Neural crest cell (in vitro differentiated cells): ENCODE results near the gene KLF11. TPM values are rescaled to one million over a fixed set of nuclear protein-coding genes. Genes with fewer than 3 reads are reported as not detected.

Experiments used
- DNase-seq: peaks from one replicate; pipeline ENCODE4 v3.0.0; 2021; ENCODE audit warnings: low read depth, mixed read lengths, low spot score
- H3K27ac Mint-ChIP-seq: one replicate; pipeline ENCODE4 v1.8.0; 2021; ENCODE audit warnings: mild to moderate bottlenecking, mixed read lengths; ENCODE audit not compliant: unreplicated experiment
- H3K27me3 Mint-ChIP-seq: 2 replicates; pipeline ENCODE4 v1.8.0; 2021; ENCODE audit warnings: low read depth, mild to moderate bottlenecking, mixed read lengths
- H3K36me3 Mint-ChIP-seq: 2 replicates; pipeline ENCODE4 v1.8.0; 2021; ENCODE audit warnings: low read depth, mild to moderate bottlenecking, mixed read lengths
- H3K4me1 Mint-ChIP-seq: 2 replicates; pipeline ENCODE4 v1.8.0; 2021; ENCODE audit warnings: mixed read lengths
- H3K4me3 Mint-ChIP-seq: one replicate; pipeline ENCODE4 v1.8.0; 2021; ENCODE audit warnings: mild to moderate bottlenecking, mixed read lengths
- H3K9me3 Mint-ChIP-seq: 2 replicates; pipeline ENCODE4 v1.8.0; 2021; ENCODE audit warnings: mixed read lengths
- CTCF ChIP-seq: fragments of 200-600 bp; sonication (generic); conservative IDR thresholded peaks from 2 replicates; pipeline ENCODE4 v1.5.0; 2021; ENCODE audit warnings: antibody characterized with exemption, mild to moderate bottlenecking
- total RNA-seq: library from RNA; stranded (reverse); gene quantifications from 2 replicates; pipeline ENCODE4 v1.2.1, GENCODE V29; 2021

Gene KLF11
- total RNA-seq, 1 donor from 2014 or later: 8.2 TPM

DNA sequence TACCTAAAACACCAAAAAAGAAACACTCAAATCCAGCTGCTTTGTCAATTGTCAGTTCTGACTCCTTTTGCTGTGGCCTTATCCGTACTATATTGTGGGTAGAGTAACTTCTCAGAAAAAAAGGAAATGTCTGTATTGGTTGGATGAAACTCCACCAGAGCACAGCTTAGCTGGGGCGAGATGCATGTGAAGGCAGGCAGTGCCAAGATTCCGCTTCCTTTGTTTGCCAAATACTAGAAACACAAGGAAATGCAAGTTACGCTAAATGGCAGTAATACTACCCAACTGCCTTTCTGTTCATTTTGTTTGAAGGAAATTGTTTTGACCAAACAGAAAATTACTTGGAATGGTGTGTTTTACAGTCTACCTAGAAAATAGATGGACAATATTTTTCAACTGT lies 10.0 kb downstream of the KLF11 start:
- no peak for TF ChIP-seq CTCF
- H3K27me3 Mint-ChIP-seq: peaks cover 2% of the 10 kb centered on the region
- no peak overlapping the region for H3K4me3 Mint-ChIP-seq
- no peaks in the 10 kb centered on the region for H3K9me3 Mint-ChIP-seq
- peaks cover 6% of the 10 kb centered on the region for H3K36me3 Mint-ChIP-seq
- no peak for DNase-seq
- peaks cover 13% of the 10 kb centered on the region for H3K4me1 Mint-ChIP-seq
- H3K27ac Mint-ChIP-seq: no peak overlapping the region

- H3K9me3 Mint-ChIP-seq: no peaks in the 10 kb centered on the region
Measured at GRCh38 chr2:10054424-10054823, 11.1 kb downstream of the KLF11 start.

GRCh38 chr2:10054976-10055375 lies 11.6 kb downstream of the KLF11 start:
- TF ChIP-seq CTCF: no peak
- no peak overlapping the region for H3K4me3 Mint-ChIP-seq

More at GRCh38 chr2:10054424-10054823, 11.1 kb downstream of the KLF11 start:
- H3K36me3 Mint-ChIP-seq: peaks cover 3% of the 10 kb centered on the region
- no peak for DNase-seq
- peaks cover 2% of the 10 kb centered on the region for H3K27me3 Mint-ChIP-seq
- H3K27ac Mint-ChIP-seq: no peak overlapping the region
- no peak overlapping the region for H3K4me3 Mint-ChIP-seq
- peaks cover 9% of the 10 kb centered on the region for H3K4me1 Mint-ChIP-seq
- TF ChIP-seq CTCF: no peak

DNA sequence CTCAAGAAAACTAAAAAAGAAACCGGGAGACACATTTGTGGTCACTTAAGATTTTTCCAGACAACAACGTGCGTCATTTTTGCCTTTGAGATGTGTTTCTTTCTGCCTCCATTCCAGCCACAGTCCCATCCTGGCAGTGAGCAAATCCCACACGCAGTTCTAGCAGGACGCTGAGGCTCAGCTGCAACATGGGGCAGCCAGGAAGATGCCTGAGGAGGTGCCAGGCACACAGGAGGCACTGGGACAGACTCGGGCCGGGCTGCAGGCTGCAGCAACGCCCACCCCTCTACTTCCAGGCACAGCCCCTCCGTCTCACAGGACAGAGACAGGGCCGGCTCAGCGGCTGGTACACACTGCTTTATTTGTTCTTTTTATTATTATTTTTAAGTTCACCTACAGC lies 13.1 kb downstream of the KLF11 start:
- Mint-ChIP-seq H3K4me1 (peaks cover 9% of the 10 kb centered on the region), H3K27ac (no peak overlapping the region), H3K36me3 (peaks cover 3% of the 10 kb centered on the region), H3K9me3 (no peaks in the 10 kb centered on the region), H3K27me3 (peaks cover 2% of the 10 kb centered on the region), H3K4me3 (no peak overlapping the region)
- no peak for DNase-seq
- no peak for TF ChIP-seq CTCF

More at GRCh38 chr2:10054976-10055375, 11.6 kb downstream of the KLF11 start:
- Mint-ChIP-seq H3K4me1 (peaks cover 9% of the 10 kb centered on the region), H3K9me3 (no peaks in the 10 kb centered on the region), H3K27ac (no peak overlapping the region), H3K27me3 (peaks cover 2% of the 10 kb centered on the region), H3K36me3 (peaks cover 3% of the 10 kb centered on the region)
- DNase-seq: no peak

DNA sequence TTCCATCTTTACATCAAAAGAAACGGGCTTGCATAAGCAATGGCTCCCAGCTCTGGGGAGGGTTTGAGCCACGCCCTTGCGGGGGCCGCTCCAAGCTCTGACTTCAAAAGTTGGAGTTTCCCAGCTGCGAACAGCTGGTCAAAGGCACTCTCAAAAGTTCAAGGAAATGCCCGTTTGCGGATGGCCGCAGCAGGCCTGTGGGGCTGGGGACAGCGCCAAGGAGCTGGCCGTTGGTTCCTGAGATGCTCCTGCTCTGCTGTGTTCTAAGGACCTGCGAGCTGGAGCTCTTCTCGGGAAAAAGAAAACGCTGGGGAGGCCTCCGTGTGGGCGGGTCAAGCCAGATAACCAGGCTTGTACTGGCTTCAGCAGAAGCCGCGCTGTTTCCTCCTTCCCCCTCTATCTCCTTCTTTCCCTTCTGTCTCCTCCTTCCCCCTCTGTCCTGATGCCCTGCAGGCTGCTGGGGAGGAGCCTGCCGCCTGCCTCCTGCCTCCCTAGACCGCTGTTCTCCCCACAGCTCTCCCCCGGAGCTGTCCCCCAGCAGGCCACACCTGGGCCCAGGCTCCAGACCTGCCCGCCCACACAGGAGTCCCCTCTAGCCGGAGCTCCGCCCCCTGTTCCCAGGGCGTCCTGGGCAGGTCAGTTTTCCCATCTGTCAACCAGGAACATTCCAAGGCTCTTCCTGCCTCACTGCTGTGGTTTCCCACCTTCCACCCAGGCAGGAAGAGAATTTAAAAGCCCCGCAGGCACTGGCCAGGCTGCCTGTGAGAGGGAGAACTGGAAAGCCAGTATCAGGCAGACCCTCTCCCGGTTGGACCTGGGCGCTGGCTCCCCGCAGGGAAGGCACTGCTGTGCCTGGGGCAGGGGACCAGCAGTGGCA lies 14.1 kb downstream of the KLF11 start:
- peaks cover 3% of the 10 kb centered on the region for H3K36me3 Mint-ChIP-seq
- no peaks in the 10 kb centered on the region for H3K9me3 Mint-ChIP-seq
- H3K27me3 Mint-ChIP-seq: peaks cover 2% of the 10 kb centered on the region
- peaks cover 9% of the 10 kb centered on the region for H3K4me1 Mint-ChIP-seq
- TF ChIP-seq CTCF: no peak
- H3K4me3 Mint-ChIP-seq: peak overlapping the region; percentile 32
- peak; percentile 26 for DNase-seq
- H3K27ac Mint-ChIP-seq: no peak overlapping the region
